Measurements from ENCODE around the gene AGPS.
"Not testable (repeated sequence)": the region's sequence is repeated elsewhere in the genome, so short reads cannot be mapped to it uniquely, and the experiment has no call there.

Gene AGPS

DNA sequence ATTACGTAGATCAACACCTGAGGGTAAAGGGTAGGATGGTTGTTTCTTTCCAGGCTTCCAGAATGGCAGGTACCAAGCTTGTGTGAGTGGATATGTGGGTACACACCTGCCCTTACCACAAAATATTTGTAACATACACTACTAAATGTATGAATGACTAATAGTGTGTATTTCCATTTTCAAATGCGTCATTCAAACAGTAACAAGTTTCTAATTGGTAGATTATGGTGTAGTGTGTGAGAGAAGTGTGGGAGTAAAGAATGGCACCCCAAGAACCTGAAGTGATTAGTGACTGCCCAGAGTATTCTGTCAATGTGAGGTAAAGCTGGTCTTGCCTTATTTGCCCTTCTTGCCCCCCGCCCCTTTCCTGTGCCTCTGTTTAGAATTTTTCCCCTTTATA is 21.1 kb downstream of the AGPS start:
- DNase-seq (ENCODE audit: low read depth in 2 of 3, low spot score in 2 of 3), result no peak

DNA sequence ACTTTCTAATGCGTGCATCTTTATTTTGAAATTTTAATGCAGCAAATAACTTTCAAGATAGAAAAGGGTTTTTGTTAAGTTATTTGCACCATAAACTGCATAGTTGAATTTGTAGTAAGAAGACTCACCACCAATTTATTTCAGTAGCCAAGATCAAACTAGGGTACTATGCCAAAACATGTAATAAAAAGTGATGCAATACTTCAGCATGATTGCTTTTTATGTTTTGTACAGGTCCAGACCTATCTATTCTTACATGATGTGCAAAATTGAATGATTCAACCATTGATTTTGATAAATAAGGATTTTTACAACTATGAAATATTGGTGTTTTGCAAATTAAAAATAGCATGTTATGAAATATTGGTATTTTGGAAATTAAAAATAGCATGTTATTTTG is 26.7 kb downstream of the AGPS start:
- DNase-seq (ENCODE audit: low read depth in 2 of 3, low spot score in 2 of 3), result no peak

DNA sequence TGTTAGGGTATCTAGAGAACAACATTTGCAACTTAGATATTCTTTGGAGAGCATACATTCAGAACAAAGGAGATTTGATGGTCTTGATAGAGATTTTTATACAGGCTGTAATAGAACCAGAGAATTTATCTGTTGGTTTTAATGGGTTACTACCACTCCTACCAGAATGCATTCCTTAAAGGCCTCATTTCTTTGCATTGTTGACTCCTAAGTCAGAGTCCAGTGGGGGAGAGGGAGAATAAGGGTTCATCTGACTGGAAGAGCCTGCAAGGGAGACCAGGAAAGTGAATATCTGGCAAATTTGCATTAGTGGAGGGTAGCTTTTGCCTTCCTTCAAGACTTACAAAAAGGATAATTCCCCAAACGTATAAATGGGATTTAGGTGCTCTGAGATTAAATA is 29.7 kb downstream of the AGPS start:
- no peak for DNase-seq (ENCODE audit: low read depth in 2 of 3, low spot score in 2 of 3)

DNA sequence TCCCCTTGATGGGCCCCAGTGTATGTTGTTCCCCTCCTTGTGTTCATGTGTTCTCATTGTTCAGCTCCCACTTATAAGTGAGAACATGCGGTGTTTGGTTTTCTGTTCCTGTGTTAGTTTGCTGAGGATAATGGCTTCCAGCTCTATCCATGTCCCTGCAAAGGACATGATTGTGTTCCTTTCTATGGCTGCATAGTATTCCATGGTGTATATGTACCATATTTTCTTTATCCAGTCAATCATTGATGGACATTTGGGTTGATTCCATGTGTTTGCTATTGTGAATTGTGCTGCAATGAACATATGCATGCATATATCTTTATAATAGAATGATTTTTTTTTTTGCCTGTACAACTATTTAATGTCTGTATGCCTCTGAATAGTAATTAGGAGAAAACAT is 31.5 kb downstream of the AGPS start:
- not testable (repeated sequence) for DNase-seq (ENCODE audit: low read depth in 2 of 3, low spot score in 2 of 3)

DNA sequence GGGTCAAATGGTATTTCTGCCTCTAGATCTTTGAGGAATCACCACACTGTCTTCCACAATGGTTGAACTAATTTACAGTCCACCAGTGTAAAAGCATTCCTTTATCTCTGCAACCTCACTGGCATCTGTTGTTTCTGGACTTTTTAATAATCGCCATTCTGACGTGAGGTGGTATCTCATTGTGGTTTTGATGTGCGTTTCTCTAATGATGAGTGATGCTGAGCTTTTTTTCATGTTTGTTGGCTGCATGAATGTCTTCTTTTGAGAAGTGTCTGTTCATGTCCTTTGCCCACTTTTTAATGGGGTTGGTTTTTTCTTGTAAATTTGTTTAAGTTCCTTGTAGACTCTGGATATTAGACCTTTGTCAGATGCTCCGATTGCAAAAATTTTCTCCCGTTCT is 32.0 kb downstream of the AGPS start:
- DNase-seq (ENCODE audit: low read depth in 2 of 3, low spot score in 2 of 3), result not testable (repeated sequence)

DNA sequence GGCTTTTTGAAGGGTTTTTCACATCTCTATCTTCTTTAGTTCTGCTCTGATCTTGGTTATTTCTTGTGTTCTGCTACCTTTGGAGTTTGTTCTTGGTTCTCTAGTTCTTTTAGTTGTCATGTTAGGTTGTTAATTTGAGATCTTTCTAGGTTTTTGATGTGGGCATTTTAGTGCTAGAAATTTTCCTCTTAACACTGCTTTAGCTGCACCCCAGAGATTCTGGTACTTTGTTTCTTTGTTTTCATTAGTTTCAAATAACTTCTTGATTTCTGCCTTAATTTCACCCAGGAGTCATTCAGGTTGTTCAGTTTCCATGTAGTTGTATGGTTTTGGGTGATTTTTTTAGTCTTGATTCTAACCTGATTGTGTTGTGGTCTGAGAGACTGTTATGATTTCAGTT is 34.7 kb downstream of the AGPS start:
- DNase-seq (ENCODE audit: low read depth in 2 of 3, low spot score in 2 of 3), result no peak

DNA sequence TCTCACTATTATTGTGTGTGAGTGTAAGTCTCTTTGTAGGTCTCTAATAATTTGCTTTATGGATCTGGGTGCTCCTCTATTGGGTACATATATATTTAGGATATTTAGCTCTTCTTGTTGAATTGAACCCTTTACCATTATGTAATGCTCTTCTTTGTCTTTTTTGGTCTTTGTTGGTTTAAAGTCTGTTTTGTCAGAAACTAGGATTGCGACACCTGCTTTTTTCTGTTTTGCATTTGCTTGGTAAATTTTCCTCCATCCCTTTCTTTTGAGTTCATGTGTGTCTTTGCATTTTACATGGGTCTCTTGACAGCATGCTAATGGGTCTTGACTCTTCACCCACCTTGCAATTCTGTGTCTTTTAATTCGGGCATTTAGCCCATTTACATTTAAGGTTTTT is 35.4 kb downstream of the AGPS start:
- DNase-seq (ENCODE audit: low read depth in 2 of 3, low spot score in 2 of 3), result not testable (repeated sequence)

DNA sequence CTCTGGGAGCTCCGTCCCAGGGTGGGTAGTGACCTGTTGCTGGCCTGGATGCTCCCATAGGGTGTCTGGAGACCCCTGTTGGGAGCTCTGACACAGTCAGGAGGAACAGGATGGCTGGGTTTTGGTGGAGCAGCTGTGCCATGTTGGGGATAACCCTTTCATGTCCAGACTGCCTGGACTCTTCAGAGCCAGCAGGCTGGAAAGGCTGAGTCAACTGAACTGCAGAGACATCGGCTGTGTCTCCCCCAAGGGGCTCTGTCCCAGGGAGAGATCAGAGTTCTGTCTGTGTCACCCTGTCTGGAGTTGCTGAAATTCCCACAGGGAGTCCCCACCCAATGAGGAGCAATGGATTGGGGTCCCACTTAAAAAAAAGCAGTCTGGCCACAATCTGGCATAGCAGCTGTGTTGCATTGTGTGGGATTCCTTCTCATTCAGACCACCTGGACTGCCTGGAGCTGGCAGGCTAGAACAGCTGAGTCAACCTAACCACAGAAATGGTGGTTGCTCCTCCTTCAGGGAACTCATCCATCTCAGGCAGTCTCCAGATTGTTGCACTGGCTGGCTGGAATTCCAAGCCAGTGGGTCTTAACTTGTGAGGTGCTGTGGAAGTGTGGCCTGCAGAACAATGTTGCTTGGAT is 37.2 kb downstream of the AGPS start:
- no peak for DNase-seq (ENCODE audit: low read depth in 2 of 3, low spot score in 2 of 3)

DNA sequence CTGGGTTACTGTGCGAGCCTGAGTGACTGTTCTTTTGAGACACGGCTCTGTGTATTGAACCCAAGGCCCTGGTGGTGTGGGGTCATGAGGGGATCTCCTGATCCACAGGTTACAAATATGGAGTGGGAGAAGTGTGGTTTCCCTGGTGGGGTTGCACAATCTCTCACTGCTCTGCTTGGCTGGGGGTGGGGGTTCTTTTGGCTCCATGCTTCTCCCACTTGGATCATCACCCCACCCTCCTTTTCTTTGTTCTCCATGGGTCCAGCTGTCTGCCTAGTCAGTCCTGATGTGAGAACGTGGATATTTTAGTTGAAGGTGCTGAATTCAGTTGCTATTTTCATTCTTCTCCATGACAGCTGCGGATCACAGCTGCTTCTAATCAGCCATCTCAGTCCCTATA is 37.8 kb downstream of the AGPS start:
- DNase-seq (ENCODE audit: low read depth in 2 of 3, low spot score in 2 of 3), result no peak

DNA sequence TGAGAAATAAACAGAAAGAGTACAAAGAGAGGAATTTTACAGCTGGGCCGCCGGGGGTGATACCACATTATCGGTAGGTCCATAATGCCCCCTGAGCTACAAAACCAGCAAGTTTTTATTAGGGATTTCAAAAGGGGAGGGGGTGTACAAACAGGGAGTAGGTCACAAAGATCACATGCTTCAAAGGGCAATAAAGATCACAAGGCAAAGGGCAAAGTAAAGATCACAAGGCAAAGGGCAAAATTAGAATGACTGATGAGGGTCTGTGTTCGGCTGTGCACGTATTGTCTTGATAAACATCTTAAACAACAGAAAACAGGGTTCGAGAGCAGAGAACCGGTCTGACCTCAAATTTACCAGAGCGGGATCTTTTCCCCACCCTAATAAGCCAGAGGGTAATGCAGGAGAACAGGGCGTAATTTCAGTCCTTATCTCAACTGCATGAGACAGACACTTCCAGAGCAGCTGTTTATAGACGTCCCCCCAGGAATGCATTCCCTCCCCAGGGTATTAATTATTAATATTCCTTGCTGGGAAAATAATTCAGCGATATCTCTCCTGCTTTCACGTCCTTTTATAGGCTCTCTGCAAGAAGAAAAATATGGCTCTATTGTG is 38.6 kb downstream of the AGPS start:
- DNase-seq (ENCODE audit: low read depth in 2 of 3, low spot score in 2 of 3), result not testable (repeated sequence)

DNA sequence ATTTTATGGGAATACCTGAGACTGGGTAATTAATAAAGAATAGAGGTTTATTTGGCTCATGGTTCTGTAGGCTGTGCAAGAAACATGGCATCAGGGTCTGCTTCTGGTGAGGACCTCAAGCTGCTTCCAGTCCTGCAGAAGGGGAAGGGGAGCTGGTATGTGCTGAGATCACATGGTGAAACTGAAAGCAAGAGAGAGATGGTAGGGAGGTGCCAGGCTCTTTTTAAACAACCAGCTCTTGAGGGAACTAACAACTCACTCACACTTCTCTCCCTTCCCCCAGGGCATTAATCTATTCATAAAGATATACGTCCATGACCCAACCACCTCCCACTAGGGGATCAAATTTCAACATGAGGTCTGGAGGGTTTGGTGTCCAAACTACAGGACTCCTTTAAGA is 40.1 kb downstream of the AGPS start:
- DNase-seq (ENCODE audit: low read depth in 2 of 3, low spot score in 2 of 3), result no peak

DNA sequence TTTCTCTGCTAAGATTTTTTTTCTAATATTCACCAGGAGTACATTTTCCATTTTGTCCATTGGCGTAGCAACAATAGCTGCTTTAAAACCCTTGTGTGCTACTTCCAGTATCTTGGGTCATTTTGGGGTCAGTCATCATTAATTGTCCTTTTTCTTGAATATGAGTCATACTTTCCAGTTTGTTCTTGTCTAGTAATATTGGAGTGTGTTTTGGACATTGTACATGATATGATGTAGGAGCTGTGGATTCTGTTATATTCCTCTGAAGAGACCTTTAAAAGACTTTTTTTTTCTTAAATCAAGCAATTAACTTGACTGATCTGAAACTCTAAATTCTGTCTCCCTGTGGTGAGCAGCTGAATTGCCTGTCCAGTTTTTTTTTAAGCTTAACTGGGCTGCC is 40.8 kb downstream of the AGPS start:
- DNase-seq (ENCODE audit: low read depth in 2 of 3, low spot score in 2 of 3), result no peak

DNA sequence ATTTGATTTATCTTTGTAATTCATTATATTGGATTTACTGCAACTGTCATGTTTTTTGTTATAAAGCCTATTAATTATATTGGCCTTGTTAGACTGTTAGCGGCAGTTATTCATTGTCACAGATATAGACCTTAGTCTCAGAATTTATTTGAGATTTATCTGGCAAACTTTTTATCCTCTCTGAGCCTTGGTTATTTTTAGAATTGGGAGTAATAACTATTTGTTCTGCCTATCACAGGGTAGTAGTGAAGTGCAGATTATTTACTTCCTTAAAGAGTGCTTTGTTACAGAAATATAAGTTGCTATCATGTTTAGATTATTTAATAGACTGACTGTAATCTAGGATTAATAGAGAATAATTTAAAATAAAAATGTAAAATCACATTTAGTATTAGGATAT is 41.9 kb downstream of the AGPS start:
- no peak for DNase-seq (ENCODE audit: low read depth in 2 of 3, low spot score in 2 of 3)

DNA sequence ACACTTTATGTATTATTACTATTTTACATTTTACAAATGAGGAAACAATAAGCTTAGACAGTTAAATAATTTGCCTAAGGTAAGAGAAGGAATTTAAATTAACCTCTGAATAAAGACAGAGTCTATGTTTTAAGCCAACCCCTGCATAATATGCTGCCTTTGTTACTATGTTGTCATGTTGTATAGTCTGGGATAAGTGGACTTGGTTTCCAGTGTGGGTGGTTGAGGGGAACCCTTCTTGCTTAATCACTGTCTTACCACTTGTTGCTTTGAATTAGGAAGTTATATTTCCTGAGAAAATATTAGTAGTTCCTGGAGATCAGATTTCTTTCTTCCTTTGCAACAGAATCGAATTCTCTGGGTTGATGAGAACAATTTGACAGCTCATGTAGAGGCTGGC is 52.6 kb downstream of the AGPS start:
- no peak for DNase-seq (ENCODE audit: low read depth in 2 of 3, low spot score in 2 of 3)

DNA sequence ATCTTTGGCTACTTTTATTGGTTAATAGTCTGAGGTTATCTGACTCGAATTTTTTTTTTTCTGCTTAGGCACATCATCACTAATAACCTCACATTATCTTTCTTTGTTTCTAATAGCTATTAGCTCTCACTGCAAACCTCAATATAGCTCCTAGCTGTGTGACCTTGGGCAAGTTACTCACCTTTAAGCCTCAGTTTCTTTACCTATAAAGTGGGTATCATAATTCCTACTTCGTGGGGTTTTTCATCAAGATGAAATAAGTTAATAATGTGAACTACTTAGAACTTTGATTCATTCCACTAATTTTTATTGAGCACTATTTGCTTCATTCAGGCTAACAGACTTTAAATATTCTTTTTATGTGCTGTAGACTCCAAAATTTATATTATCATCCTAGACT is 55.5 kb downstream of the AGPS start:
- no peak for DNase-seq (ENCODE audit: low read depth in 2 of 3, low spot score in 2 of 3)

DNA sequence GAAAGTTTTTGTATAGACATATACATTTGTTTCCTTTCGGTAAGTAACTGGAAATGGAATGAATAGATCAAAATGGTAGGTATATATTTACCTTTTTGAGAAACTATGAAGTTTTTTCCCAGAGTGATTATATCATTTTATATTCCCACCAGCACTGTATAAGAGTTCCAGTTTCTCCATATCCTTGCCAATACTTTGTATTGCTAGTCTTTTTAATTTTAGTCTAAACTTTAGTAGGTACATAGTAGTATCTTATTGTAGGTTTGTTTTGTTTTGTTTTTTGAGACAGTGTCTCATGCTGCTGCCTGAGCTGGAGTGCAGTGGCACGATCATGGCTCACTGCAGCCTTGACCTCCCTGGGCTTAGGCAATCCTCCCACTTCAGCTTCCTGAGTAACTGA is 56.6 kb downstream of the AGPS start:
- no peak for DNase-seq (ENCODE audit: low read depth in 2 of 3, low spot score in 2 of 3)

DNA sequence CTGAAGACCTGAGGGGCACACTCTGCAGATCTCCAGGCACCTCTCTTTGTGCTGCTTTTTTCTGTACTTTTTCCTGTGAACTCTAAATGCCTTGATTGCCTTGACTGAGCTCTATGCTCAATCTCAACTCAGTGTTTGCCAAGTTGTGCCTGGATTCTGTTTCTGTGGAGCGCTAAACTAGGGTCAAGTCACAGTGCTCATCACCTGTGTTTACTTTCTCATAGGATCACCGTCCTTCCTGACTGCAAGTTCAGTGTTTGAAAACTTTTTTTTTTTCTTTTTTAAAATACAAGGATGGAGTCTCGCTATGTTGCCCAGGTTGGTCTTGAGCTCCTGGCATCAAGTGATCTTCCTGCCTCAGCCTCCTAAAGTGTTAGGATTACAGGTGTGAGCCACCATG is 62.6 kb downstream of the AGPS start:
- DNase-seq (ENCODE audit: low read depth in 2 of 3, low spot score in 2 of 3), result no peak

DNA sequence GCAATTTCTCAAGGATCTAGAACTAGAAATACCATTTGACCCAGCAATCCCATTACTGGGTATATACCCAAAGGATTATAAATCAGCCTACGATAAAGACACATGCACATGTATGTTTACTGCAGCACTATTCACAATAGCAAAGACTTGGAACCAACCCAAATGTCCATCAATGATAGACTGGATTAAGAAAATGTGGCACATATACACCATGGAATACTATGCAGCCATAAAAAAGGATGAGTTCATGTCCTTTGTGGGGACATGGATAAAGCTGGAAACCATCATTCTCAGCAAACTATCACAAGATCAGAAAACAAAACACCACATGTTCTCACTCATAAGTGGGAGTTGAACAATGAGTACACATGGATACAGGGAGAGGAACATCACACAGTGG is 67.2 kb downstream of the AGPS start:
- DNase-seq (ENCODE audit: low read depth in 2 of 3, low spot score in 2 of 3), result not testable (repeated sequence)

DNA sequence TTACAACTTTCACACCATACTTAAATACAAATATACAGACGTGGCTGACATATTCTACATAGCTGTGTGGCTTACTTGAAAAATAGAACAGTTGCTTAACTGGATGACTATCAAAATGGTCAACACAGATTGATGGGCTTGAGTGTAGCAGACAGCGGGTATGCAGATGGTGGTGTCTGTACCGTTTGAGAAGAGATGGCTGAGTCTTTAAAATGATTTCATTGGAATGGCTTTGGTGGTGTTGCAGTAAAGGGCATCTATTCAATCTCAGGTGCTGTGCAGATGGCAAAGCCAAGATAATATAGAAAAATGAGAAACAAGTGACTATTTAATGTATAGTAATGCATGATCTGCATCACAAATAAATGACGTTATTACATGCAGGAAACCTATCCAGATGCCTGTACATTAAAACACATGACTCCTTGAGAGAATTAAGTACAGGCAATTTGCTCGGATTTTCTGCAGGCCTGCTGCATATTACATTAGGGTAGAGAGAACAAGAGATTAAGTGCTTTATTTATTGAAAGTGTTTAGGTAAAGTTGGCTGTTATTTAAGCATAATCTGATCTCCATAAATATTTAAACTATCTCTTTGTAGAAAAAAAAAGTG is 68.5 kb downstream of the AGPS start:
- no peak for DNase-seq (ENCODE audit: low read depth in 2 of 3, low spot score in 2 of 3)

DNA sequence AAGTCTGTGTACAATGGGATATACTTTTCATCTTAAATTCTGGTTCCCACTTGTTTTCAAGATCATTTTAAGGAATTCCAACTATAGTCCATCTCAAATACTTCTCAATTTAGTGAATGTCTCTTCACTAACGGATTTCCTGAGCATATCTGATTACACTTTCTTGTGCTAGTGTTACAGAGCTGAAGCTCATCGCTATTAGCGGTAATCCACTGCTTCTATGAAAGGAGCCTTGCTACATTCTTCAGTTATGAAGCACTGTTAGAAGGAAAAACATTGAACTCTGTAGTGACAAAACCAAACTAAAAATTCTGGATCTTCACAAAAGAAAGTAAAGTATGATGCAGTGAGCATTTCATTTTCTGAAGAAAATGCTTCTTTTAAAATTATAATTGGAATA is 72.0 kb downstream of the AGPS start:
- no peak for DNase-seq (ENCODE audit: low read depth in 2 of 3, low spot score in 2 of 3)

DNA sequence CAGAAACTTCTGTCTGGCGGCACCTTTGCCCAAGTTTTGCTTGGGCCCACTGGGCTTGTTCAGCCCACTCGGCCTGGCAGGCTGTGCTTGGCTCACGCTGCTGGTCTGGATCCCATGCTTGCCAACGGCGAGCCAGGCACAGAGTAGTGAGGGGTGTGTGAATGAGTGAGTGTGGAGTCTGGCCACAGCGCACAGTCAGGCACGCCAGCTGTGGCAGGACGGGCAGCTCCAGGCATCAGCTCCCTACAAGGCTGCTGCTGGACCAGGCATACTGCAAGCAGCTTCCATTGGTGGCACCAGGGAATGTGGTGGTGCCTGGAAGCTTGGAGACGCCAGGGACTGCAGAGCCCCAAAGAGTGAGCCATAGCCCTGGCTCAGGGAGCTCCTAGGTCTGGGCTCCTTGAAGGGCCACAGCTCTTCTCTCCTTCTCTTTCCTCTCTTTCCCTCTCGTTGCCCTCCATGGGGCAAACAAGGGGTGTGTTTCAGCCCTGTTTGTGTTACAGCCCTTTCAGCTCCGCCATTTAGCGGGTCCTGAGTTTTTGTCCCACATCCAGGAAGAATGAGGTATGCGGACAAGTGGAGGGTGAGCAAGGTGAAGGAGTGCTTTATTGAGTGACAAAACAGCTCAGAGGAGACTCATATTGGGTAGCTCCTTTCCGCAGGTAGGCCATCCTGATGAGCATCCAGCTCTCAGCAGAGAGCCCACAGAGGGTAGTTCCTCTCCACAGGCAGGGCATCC is 73.0 kb downstream of the AGPS start:
- no peak for DNase-seq (ENCODE audit: low read depth in 2 of 3, low spot score in 2 of 3)
